ENCODE measurements around the gene SYCP3.

The SYCP3 gene

GRCh38 chr12:101696251-101697196 is 42.7 kb downstream of the SYCP3 start:
- H3K4me3 ChIP-seq (ENCODE audit: low read length): peak overlapping the region; percentile 62
- DNase-seq (ENCODE audit: low read depth): no peak
- no peak for TF ChIP-seq CTCF (IDR thresholded peaks at IDR 0.05; ENCODE audit: insufficient read depth, low read depth, low read length, missing control alignments)

- peak; percentile 75 for DNase-seq (ENCODE audit: low read depth)
- no peak overlapping the region for H3K4me3 ChIP-seq (ENCODE audit: low read length)
- TF ChIP-seq CTCF (IDR thresholded peaks at IDR 0.05; ENCODE audit: insufficient read depth, low read depth, low read length, missing control alignments): no peak
Measured at GRCh38 chr12:101695706-101696105, 43.6 kb downstream of the SYCP3 start.

- no peak overlapping the region for H3K4me3 ChIP-seq (ENCODE audit: low read length)
- DNase-seq (ENCODE audit: low read depth): no peak
- no peak for TF ChIP-seq CTCF (IDR thresholded peaks at IDR 0.05; ENCODE audit: insufficient read depth, low read depth, low read length, missing control alignments)
Measured at GRCh38 chr12:101694986-101695385, 44.3 kb downstream of the SYCP3 start.

GRCh38 chr12:101694297-101694848 is 44.9 kb downstream of the SYCP3 start:
- no peak for DNase-seq (ENCODE audit: low read depth)
- TF ChIP-seq CTCF (IDR thresholded peaks at IDR 0.05; ENCODE audit: insufficient read depth, low read depth, low read length, missing control alignments): no peak
- H3K4me3 ChIP-seq (ENCODE audit: low read length): no peak overlapping the region

GRCh38 chr12:101691503-101692096 is 47.7 kb downstream of the SYCP3 start:
- H3K4me3 ChIP-seq (ENCODE audit: low read length): no peak overlapping the region
- no peak for DNase-seq (ENCODE audit: low read depth)
- TF ChIP-seq CTCF (IDR thresholded peaks at IDR 0.05; ENCODE audit: insufficient read depth, low read depth, low read length, missing control alignments): no peak

- TF ChIP-seq CTCF (IDR thresholded peaks at IDR 0.05; ENCODE audit: insufficient read depth, low read depth, low read length, missing control alignments): no peak
- H3K4me3 ChIP-seq (ENCODE audit: low read length): no peak overlapping the region
- no peak for DNase-seq (ENCODE audit: low read depth)
Measured at GRCh38 chr12:101690544-101691098, 48.6 kb downstream of the SYCP3 start.

Data from epithelial cell of esophagus (primary cell).